GM12873 (cell line): ENCODE measurements around the gene OBSCN.

Experiments
- TF ChIP-seq, protein P1 (sequence below): IDR thresholded peaks from 2 replicates; pipeline ENCODE4 v1.5.1; 2012; ENCODE audit warnings: low read depth, mild to moderate bottlenecking, moderate library complexity, low read length, control low read depth; ENCODE audit not compliant: insufficient read depth; ENCODE audit errors: missing control alignments

The OBSCN gene

DNA sequence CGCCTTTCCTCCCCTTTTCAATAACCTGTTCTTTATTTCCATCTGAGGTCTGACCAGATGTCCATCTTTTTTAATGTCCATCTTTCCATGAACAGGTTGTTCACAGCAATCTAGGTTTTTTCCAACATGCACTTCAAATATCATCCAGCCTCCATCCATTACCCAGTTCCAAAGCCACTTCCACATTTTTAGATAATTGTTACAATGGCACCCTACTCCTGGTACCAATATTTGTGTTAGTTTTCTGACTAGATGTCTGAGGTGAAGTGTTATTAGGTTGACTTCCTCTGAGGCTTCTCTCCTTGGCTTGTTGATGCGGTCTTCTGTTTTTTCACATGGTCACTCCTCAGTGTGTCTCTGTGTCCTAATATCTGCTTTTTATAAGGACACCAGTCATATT lies 89.4 kb downstream of the OBSCN start:
- TF ChIP-seq, protein P1, sequence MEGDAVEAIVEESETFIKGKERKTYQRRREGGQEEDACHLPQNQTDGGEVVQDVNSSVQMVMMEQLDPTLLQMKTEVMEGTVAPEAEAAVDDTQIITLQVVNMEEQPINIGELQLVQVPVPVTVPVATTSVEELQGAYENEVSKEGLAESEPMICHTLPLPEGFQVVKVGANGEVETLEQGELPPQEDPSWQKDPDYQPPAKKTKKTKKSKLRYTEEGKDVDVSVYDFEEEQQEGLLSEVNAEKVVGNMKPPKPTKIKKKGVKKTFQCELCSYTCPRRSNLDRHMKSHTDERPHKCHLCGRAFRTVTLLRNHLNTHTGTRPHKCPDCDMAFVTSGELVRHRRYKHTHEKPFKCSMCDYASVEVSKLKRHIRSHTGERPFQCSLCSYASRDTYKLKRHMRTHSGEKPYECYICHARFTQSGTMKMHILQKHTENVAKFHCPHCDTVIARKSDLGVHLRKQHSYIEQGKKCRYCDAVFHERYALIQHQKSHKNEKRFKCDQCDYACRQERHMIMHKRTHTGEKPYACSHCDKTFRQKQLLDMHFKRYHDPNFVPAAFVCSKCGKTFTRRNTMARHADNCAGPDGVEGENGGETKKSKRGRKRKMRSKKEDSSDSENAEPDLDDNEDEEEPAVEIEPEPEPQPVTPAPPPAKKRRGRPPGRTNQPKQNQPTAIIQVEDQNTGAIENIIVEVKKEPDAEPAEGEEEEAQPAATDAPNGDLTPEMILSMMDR: no peak

DNA sequence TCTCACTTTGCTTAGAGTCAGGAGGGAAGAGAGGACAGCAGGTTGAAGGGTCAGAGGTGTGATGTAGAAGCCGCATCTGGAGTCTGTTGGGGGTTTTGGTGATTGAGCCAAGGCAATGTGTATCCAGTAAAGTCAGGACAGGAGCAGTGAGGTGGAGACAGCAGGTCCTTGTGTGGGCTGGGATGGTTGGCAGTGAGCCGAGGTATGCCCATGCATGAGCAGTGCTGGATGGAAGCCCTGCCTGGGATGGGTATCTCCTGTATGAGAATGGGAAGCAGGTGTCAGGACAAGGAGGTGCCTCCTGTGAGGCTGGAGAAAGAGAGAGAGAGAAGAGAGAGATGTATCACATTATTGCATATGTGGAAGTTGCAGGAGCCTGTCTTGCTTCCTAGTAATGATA lies 90.0 kb downstream of the OBSCN start:
- TF ChIP-seq, protein P1: no peak

DNA sequence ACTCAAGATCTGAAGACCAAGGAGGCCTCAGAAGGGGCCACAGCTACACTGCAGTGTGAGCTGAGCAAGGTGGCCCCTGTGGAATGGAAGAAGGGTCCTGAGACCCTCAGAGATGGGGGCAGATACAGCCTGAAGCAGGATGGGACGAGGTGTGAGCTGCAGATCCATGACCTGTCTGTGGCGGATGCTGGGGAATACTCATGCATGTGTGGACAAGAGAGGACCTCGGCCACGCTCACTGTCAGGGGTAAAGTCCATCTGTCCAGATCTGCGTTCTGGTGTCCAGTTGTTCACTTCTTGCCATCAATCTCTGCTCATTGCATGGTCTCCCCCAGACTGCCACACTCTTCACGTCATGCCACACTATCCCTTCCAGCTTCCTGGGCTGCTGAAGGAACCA lies 90.6 kb downstream of the OBSCN start:
- TF ChIP-seq, protein P1: no peak

DNA sequence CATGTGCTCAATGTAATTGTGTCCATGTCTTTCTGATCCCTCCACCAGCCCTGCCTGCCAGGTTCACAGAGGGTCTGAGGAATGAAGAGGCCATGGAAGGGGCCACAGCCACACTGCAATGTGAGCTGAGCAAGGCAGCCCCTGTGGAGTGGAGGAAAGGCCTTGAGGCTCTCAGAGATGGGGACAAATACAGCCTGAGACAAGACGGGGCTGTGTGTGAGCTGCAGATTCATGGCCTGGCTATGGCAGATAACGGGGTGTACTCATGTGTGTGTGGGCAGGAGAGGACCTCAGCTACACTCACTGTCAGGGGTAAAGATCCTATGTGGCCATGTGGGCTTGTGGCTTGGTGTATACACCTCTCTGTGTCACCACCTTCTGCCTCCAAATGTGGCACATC lies 91.4 kb downstream of the OBSCN start:
- TF ChIP-seq, protein P1: no peak

DNA sequence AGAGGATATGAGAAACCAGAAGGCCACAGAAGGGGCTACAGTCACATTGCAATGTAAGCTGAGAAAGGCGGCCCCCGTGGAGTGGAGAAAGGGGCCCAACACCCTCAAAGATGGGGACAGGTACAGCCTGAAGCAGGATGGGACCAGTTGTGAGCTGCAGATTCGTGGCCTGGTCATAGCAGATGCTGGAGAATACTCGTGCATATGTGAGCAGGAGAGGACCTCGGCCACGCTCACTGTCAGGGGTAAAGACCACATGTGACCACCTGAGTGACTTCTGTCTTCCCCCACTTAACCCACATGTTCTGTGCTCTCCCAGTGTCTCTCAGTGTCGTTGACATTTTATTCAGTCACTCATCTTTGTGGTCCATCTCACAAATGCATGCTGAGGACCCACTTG lies 92.1 kb downstream of the OBSCN start:
- TF ChIP-seq, protein P1: no peak

DNA sequence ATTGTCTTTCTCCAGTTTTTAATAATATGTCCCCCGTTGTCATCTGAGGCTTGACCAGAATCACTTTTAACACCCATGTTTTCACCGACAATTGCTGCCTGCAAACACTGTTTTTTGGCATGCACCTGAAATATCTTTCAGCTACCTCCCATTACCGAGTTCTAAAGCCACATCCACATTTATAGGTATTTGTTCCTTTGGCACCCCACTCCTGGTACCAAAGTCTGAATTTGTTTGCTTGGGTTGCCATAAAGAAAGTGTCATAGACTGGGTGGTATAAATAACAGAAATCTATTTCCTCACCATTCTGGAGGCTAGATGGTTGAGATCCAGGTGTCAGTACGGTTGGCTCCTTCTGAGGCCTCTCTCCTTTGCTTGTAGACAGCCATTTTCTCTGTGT lies 94.2 kb downstream of the OBSCN start:
- TF ChIP-seq, protein P1: no peak

DNA sequence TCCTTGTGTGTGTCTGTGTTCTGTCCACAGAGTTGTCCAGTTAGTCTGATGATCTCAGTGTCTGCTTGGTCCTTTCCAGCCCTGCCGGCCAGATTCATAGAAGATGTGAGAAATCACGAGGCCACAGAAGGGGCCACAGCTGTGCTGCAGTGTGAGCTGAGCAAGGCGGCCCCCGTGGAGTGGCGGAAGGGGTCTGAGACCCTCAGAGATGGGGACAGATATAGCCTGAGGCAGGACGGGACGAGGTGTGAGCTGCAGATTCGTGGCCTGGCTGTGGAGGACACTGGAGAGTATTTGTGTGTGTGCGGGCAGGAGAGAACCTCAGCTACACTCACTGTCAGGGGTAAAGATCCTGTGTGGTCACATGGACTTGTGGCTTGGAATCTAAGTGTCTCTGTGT lies 95.8 kb downstream of the OBSCN start:
- TF ChIP-seq, protein P1: no peak
